NT2/D1 (cell line): ENCODE measurements around the gene GALNT9.

Source experiments
- SUZ12 ChIP-seq: IDR thresholded peaks from 2 replicates; pipeline ENCODE4 v1.6.1; 2011; ENCODE audit not compliant: insufficient read length, insufficient read depth; ENCODE audit errors: extremely low read depth
- YY1 ChIP-seq: IDR thresholded peaks from 2 replicates; pipeline ENCODE4 v1.6.1; 2011; ENCODE audit not compliant: insufficient read length, insufficient read depth
- ZNF274 ChIP-seq: IDR thresholded peaks from 2 replicates; pipeline ENCODE4 v1.6.1; 2011; ENCODE audit warnings: mild to moderate bottlenecking, low read depth, low read length

DNA sequence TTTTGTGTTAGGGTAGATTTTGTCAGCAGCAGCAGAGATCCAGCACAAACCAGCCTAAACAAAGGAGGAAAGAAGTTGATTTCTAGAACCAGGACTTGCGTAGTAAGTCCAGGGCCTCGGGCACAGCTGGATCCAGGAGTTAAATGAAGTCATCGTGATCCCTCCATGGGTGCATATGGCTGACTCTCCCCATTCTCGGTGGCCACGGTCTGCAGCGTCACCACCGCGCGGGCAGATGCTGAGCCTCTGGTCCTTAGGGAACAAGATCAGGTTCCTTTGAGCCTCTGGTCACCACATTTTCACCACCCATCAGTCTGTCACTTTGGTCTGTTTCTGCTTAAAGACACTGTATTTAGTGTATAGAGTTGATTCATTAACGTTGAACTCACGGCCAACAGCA is 14.8 kb upstream of the GALNT9 start:
- TF ChIP-seq SUZ12 (no peak), ZNF274 (no peak), YY1 (no peak)
